HEK293 (cell line): ENCODE results near the gene TGOLN2.

Experiments
- CTCF ChIA-PET: fragments of 350-600 bp; formaldehyde crosslinking; extraction: SDS; loops from one replicate; lab custom pipeline; 2021; ENCODE audit warnings: antibody characterized with exemption; lab: Yijun Ruan, JAX
- POLR2A ChIA-PET: fragments of 300-600 bp; formaldehyde crosslinking; extraction: SDS; loops from one replicate; lab custom pipeline; 2020; ENCODE audit warnings: antibody characterized with exemption, inconsistent platforms; lab: Yijun Ruan, JAX
- H3K27ac ChIP-seq: fragments of 200-500 bp; sonication (Bioruptor generic); 2 replicates; pipeline ENCODE4 v1.5.1; 2014; ENCODE audit warnings: low read depth, low read length, control low read depth, inconsistent platforms; ENCODE audit errors: extremely low read depth
- H3K36me3 ChIP-seq, 2 experiments: fragments of 200-500 bp in 1 of 2; sonication (Bioruptor generic) in 1 of 2; 1 replicate in 1 of 2; 2 replicates in 1 of 2; pipeline ENCODE4 v1.5.1; 2014 to 2017; ENCODE audit warnings: inconsistent platforms in 2 of 2, low read length in 2 of 2; ENCODE audit not compliant: control insufficient read depth in 2 of 2, insufficient read depth in 1 of 2
- H3K4me1 ChIP-seq: fragments of 200-500 bp; sonication (Bioruptor generic); 2 replicates; pipeline ENCODE4 v1.5.1; 2014; ENCODE audit warnings: mild to moderate bottlenecking, low read length, inconsistent platforms; ENCODE audit not compliant: control insufficient read depth, insufficient read depth
- H3K4me3 ChIP-seq: 2 replicates; pipeline ENCODE4 v1.5.1; 2011; ENCODE audit warnings: low read depth, mild to moderate bottlenecking, control low read depth, low read length, moderate library complexity
- H3K9me3 ChIP-seq: fragments of 200-500 bp; sonication (Bioruptor generic); 2 replicates; pipeline ENCODE4 v1.5.1; 2014; ENCODE audit warnings: low read depth, low read length, inconsistent platforms; ENCODE audit not compliant: control insufficient read depth, insufficient read depth
- CTCF ChIP-seq: fragments of 450-650 bp; formaldehyde crosslinking; IDR thresholded peaks from 2 replicates; pipeline ENCODE4 v1.5.1; 2016; ENCODE audit warnings: missing biosample characterization, missing genetic modification characterization
- FEZF1 ChIP-seq: fragments of 450-650 bp; formaldehyde crosslinking; IDR thresholded peaks from 2 replicates; pipeline ENCODE4 v1.5.1; 2016; ENCODE audit warnings: missing biosample characterization, missing genetic modification characterization
- GFI1B ChIP-seq: fragments of 450-650 bp; formaldehyde crosslinking; IDR thresholded peaks from 2 replicates; pipeline ENCODE4 v1.5.1; 2016; ENCODE audit warnings: missing biosample characterization, missing genetic modification characterization
- KLF1 ChIP-seq: fragments of 450-650 bp; formaldehyde crosslinking; IDR thresholded peaks from 2 replicates; pipeline ENCODE4 v1.5.1; 2016; ENCODE audit warnings: missing biosample characterization, missing genetic modification characterization
- MEIS1 ChIP-seq: sonication (generic); formaldehyde crosslinking; IDR thresholded peaks from 2 replicates; pipeline ENCODE4 v1.8.1; 2022; ENCODE audit warnings: missing genetic modification reagents, mild to moderate bottlenecking, borderline replicate concordance
- MYNN ChIP-seq: fragments of 450-650 bp; formaldehyde crosslinking; IDR thresholded peaks from 2 replicates; pipeline ENCODE4 v1.5.1; 2016; ENCODE audit warnings: missing biosample characterization, missing genetic modification characterization, borderline replicate concordance
- PRDM1 ChIP-seq: fragments of 450-650 bp; formaldehyde crosslinking; IDR thresholded peaks from 2 replicates; pipeline ENCODE4; 2016; ENCODE audit warnings: missing biosample characterization, missing genetic modification characterization
- SETDB1 ChIP-seq: IDR thresholded peaks from one replicate; pipeline ENCODE4 v1.6.1; 2017; ENCODE audit warnings: mild to moderate bottlenecking, low read length, moderate library complexity, mixed read lengths; ENCODE audit not compliant: insufficient read length
- SP2 ChIP-seq: fragments of 450-650 bp; formaldehyde crosslinking; IDR thresholded peaks from 2 replicates; pipeline ENCODE4 v1.5.1; 2016; ENCODE audit warnings: missing biosample characterization, missing genetic modification characterization
- ZBTB20 ChIP-seq: fragments of 450-650 bp; formaldehyde crosslinking; IDR thresholded peaks from 2 replicates; pipeline ENCODE4 v1.5.1; 2016; ENCODE audit warnings: missing biosample characterization, missing genetic modification characterization
- ZBTB44 ChIP-seq: fragments of 450-650 bp; IDR thresholded peaks from 2 replicates; pipeline ENCODE4 v1.5.1; 2018; ENCODE audit warnings: missing biosample characterization, mild to moderate bottlenecking, missing genetic modification characterization
- ZNF175 ChIP-seq: fragments of 450-650 bp; formaldehyde crosslinking; IDR thresholded peaks from 2 replicates; pipeline ENCODE4 v1.5.1; 2016; ENCODE audit warnings: missing biosample characterization, missing genetic modification characterization
- ZNF48 ChIP-seq: fragments of 450-650 bp; formaldehyde crosslinking; IDR thresholded peaks from 2 replicates; pipeline ENCODE4 v1.5.1; 2016; ENCODE audit warnings: missing biosample characterization, missing genetic modification characterization
- ZNF600 ChIP-seq: fragments of 450-650 bp; formaldehyde crosslinking; IDR thresholded peaks from 2 replicates; pipeline ENCODE4 v1.5.1; 2016; ENCODE audit warnings: missing biosample characterization, missing genetic modification characterization
- ZNF623 ChIP-seq: fragments of 450-650 bp; formaldehyde crosslinking; IDR thresholded peaks from 2 replicates; pipeline ENCODE4 v1.5.1; 2016; ENCODE audit warnings: missing biosample characterization, missing genetic modification characterization
- ZNF654 ChIP-seq: fragments of 450-650 bp; formaldehyde crosslinking; IDR thresholded peaks from 2 replicates; pipeline ENCODE4 v1.5.1; 2016; ENCODE audit warnings: low read depth, missing biosample characterization, missing genetic modification characterization
- ZNF701 ChIP-seq: fragments of 450-650 bp; formaldehyde crosslinking; IDR thresholded peaks from 2 replicates; pipeline ENCODE4 v1.5.1; 2016; ENCODE audit warnings: missing biosample characterization, missing genetic modification characterization
- ZSCAN5A ChIP-seq: fragments of 450-650 bp; formaldehyde crosslinking; IDR thresholded peaks from 2 replicates; pipeline ENCODE4 v1.5.1; 2016; ENCODE audit warnings: missing biosample characterization, missing genetic modification characterization
- TF ChIP-seq, protein P1 (sequence below): fragments of 450-650 bp; formaldehyde crosslinking; IDR thresholded peaks from 2 replicates; pipeline ENCODE4 v1.5.1; 2016; ENCODE audit warnings: missing biosample characterization, missing genetic modification characterization, borderline replicate concordance

TGOLN2 gene

GRCh38 chr2:85327160-85327821 is 498 bp downstream of the TGOLN2 start:
- Histone ChIP-seq H3K27ac (peak overlapping the region; percentile 8; the same call in 1 of the 2 replicates), H3K36me3 (peaks cover 28 to 46% of the 10 kb centered on the region in 2 experiments), H3K4me3 (peak overlapping the region; percentile 85), H3K9me3 (no peaks in the 10 kb centered on the region), H3K4me1 (no peaks in the 10 kb centered on the region)
- TF ChIP-seq ZBTB44: no peak
- no peak for TF ChIP-seq MYNN (tag by site-specific recombination)
- TF ChIP-seq ZBTB20 (tag by site-specific recombination): no peak
- no peak for TF ChIP-seq KLF1 (tag by site-specific recombination)
- TF ChIP-seq, protein P1, sequence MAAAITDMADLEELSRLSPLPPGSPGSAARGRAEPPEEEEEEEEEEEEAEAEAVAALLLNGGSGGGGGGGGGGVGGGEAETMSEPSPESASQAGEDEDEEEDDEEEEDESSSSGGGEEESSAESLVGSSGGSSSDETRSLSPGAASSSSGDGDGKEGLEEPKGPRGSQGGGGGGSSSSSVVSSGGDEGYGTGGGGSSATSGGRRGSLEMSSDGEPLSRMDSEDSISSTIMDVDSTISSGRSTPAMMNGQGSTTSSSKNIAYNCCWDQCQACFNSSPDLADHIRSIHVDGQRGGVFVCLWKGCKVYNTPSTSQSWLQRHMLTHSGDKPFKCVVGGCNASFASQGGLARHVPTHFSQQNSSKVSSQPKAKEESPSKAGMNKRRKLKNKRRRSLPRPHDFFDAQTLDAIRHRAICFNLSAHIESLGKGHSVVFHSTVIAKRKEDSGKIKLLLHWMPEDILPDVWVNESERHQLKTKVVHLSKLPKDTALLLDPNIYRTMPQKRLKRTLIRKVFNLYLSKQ (tag by site-specific recombination): no peak
- TF ChIP-seq ZNF701 (tag by site-specific recombination): no peak
- TF ChIP-seq FEZF1 (tag by site-specific recombination): no peak
- no peak for TF ChIP-seq CTCF
- TF ChIP-seq GFI1B (tag by site-specific recombination): no peak
- no peak for TF ChIP-seq ZNF654 (tag by site-specific recombination)
- no peak for TF ChIP-seq SP2 (tag by site-specific recombination)
- ChIA-PET CTCF (interaction anchor here (0.6 to 2.0 kb wide), 5 partner anchors 27 to 450 kb away, joined by 3 to 11 read pairs (median 4); no protein-coding TSS in a partner anchor), POLR2A (interaction anchor here (0.9 to 2.7 kb wide), 12 partner anchors 9 to 234 kb away, joined by 3 to 28 read pairs (median 6); partner anchors contain the start of genes ELMOD3, GGCX, MAT2A and RETSAT)

- H3K4me3 ChIP-seq: peak overlapping the region; percentile 85
- peak overlapping the region; percentile 8; the same call in 1 of the 2 replicates for H3K27ac ChIP-seq
- peak; percentile 68 for TF ChIP-seq PRDM1 (tag by site-specific recombination)
- no peak for TF ChIP-seq ZNF175 (tag by site-specific recombination)
- TF ChIP-seq ZNF623: no peak
- no peak for TF ChIP-seq ZSCAN5A (tag by site-specific recombination)
- no peak for TF ChIP-seq MEIS1
- no peak for TF ChIP-seq SETDB1
- 0 out of 2 replicates have a peak, but pooled peaks have one; percentile 4 for TF ChIP-seq ZNF600
- TF ChIP-seq ZNF48 (tag by site-specific recombination): no peak
- H3K9me3 ChIP-seq: no peaks in the 10 kb centered on the region
- no peaks in the 10 kb centered on the region for H3K4me1 ChIP-seq
- ChIA-PET POLR2A (interaction anchor here (0.5 to 2.7 kb wide), 10 partner anchors 8 to 1128 kb away, joined by 3 to 28 read pairs (median 5); partner anchors contain the start of genes ELMOD3, RETSAT and SH2D6), CTCF (interaction anchor here (0.6 to 2.0 kb wide), 8 partner anchors 26 to 449 kb away, joined by 3 to 11 read pairs (median 4); no protein-coding TSS in a partner anchor)
- peaks cover 31 to 53% of the 10 kb centered on the region in 2 experiments for H3K36me3 ChIP-seq
Measured at GRCh38 chr2:85326406-85327159, 1.2 kb downstream of the TGOLN2 start.
